Stimulated activated memory B cell treated with anti-CD40 and anti-IgM and Interleukin-4, amounts not matched to agents 10 μg/mL and 1 μg/mL and 100 μg/mL, for 72 hours (primary cell): ENCODE data around the gene ANO7.
"Not testable (repeated sequence)": the region's sequence is repeated elsewhere in the genome, so short reads cannot be mapped to it uniquely, and the experiment has no call there.

Source experiments
- ATAC-seq: fragments of 150-1000 bp; cut with Tn5 transposase; 2 replicates; pipeline ENCODE4 v1.10.0; 2021
- H3K27ac Mint-ChIP-seq: one replicate; pipeline ENCODE4 v1.8.0; 2022; ENCODE audit warnings: mild to moderate bottlenecking, mixed read lengths
- H3K27me3 Mint-ChIP-seq: one replicate; pipeline ENCODE4 v1.8.0; 2022; ENCODE audit warnings: mixed read lengths
- H3K36me3 Mint-ChIP-seq: one replicate; pipeline ENCODE4 v1.8.0; 2022; ENCODE audit warnings: mixed read lengths
- H3K4me1 Mint-ChIP-seq: one replicate; pipeline ENCODE4 v1.8.0; 2022; ENCODE audit warnings: mixed read lengths
- H3K4me3 Mint-ChIP-seq: one replicate; pipeline ENCODE4 v1.8.0; 2022; ENCODE audit warnings: mild to moderate bottlenecking, moderate library complexity, mixed read lengths
- H3K9me3 Mint-ChIP-seq: one replicate; pipeline ENCODE4 v1.8.0; 2022; ENCODE audit warnings: mixed read lengths

ANO7 gene

DNA sequence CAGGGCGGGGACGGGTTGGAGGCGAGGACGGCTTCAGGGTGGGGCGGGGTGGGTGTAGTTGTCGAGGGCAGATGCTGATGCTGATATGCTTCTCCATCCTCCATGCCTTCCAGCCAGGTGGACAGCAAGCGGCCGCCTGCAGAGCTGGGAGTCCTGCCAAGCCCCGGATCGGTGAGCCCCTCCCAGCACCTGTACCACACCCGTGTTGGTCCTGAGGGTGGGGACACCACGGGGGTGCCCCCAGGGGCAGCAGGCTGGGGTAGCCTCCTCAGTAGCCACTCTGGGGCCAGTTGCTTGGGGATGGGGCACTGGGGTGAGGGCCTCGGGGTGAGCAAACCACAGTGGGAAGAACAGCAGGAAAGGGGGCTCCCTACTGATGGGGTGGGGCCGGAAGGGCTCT, 2.6 kb downstream of the ANO7 start:
- no peak overlapping the region for H3K4me3 Mint-ChIP-seq
- no peaks in the 10 kb centered on the region for H3K9me3 Mint-ChIP-seq
- no peak overlapping the region for H3K27ac Mint-ChIP-seq
- H3K4me1 Mint-ChIP-seq: peaks cover 22% of the 10 kb centered on the region
- H3K27me3 Mint-ChIP-seq: peaks cover 11% of the 10 kb centered on the region
- no peaks in the 10 kb centered on the region for H3K36me3 Mint-ChIP-seq
- no peak for ATAC-seq

DNA sequence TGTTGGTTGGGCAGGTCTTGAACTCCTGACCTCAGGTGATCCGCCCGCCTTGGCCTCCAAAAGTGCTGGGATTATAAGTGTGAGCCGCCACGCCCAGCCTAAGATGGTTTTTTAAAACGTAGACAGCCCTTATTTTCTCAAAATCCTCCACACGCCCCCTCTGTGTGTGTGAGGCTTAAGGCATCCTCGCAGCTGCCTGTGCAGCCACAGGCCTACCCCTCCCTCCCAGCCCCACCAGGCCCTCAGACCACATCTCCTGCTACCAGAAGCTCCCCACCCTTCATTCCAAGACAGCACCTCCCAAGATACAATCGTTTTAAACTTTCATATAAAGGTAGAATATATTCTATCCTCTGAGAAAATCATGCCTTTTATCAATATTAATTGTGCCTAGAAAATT, 4.8 kb downstream of the ANO7 start:
- Mint-ChIP-seq H3K9me3 (no peaks in the 10 kb centered on the region), H3K4me1 (peaks cover 5% of the 10 kb centered on the region), H3K27me3 (no peaks in the 10 kb centered on the region), H3K4me3 (no peak overlapping the region), H3K27ac (no peak overlapping the region), H3K36me3 (no peaks in the 10 kb centered on the region)
- no peak for ATAC-seq

DNA sequence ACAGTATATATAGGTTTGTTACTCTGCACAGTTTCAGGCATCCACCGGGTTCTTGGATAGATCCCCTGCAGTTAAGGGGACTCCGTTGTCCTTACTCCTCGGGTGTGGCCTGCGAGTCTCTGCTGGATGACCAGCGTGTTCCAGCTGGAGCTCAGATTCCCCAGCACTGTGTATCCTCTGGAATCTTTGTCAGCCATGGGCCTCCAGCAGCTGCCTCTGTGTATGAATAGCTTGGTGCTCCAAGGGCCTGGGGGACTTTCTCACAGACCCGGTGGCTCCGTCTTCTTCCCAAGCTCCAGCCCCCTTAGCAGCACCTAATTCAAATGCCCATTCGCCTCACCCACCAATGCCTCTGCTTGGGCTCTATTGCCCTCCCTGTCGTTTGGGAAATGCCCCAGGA, 6.3 kb downstream of the ANO7 start:
- ATAC-seq: no peak
- Mint-ChIP-seq H3K36me3 (no peaks in the 10 kb centered on the region), H3K9me3 (no peaks in the 10 kb centered on the region)

DNA sequence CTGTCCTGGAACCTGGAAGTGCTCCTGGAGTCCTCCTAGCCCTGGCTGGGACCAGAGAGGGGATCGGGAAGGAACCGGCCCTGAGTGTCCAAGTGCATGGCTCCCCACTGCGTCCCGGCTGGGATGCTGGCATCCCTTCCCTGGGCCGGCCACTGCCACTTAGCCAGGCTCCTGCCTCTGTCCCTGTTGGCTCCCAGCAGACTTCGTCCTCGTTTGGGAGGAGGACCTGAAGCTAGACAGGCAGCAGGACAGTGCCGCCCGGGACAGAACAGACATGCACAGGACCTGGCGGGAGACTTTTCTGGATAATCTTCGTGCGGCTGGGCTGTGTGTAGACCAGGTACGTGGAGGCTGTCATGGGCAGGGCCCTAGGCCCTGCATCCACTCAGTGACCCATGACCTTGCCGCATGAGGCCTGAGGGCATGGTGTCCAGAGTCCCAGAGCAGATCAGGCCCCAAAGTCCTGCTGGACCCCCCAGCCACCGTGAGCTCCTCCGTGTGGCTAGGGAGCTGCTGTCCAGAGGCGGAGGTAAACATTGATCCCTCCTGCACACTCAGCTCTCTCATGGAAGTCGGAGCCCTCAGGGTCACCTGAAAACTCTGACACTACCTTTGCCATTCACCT, 7.1 kb downstream of the ANO7 start:
- ATAC-seq: peak; percentile 29
- H3K9me3 Mint-ChIP-seq: no peaks in the 10 kb centered on the region
- H3K4me1 Mint-ChIP-seq: no peaks in the 10 kb centered on the region
- H3K27ac Mint-ChIP-seq: no peak overlapping the region
- no peak overlapping the region for H3K4me3 Mint-ChIP-seq
- no peaks in the 10 kb centered on the region for H3K36me3 Mint-ChIP-seq
- H3K27me3 Mint-ChIP-seq: no peaks in the 10 kb centered on the region

More for the DNA sequence above, 6.3 kb downstream of the ANO7 start:
- H3K4me3 Mint-ChIP-seq: no peak overlapping the region
- no peaks in the 10 kb centered on the region for H3K4me1 Mint-ChIP-seq
- no peaks in the 10 kb centered on the region for H3K27me3 Mint-ChIP-seq
- no peak overlapping the region for H3K27ac Mint-ChIP-seq

DNA sequence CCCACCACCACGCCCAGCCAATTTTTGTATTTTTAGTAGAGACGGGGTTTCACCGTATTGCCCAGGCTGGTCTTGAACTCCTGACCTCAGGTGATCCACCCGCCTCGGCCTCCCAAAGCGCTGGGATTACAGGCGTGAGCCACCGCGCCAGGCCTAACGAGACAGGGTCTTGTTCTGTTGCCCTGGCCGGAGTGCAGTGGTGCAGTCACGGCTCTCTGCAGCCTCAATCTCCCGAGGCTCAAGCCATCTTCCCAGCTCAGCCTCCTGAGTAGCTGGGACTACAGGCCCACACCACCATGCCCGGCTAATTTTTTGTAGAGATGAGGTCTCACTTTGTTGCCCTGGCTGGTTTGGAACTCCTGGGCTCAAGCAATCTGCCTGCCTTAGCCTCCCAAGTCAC, 8.8 kb downstream of the ANO7 start:
- ATAC-seq, H3K4me3 Mint-ChIP-seq, H3K27me3 Mint-ChIP-seq, H3K27ac Mint-ChIP-seq, H3K4me1 Mint-ChIP-seq, H3K36me3 Mint-ChIP-seq, H3K9me3 Mint-ChIP-seq: not testable (repeated sequence)

DNA sequence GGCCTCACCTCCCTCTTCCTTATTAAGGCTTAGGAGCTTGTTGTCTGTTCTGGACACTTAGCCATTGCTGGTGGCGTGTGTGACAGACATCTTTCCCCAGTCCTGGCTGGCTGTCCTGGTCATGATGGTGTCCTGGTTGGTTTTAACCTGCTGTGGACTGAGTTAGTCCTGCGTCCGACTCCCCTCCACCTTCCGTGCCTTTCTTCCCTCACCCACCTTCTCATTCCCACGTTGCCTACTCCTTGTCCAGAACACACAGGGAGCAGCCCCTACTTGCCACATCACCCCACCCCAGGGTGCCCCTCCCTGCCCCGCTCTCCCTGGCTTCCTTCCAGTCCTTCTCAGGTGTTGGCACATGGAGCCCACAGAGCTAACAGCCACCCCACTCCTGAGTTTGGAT, 9.5 kb downstream of the ANO7 start:
- Mint-ChIP-seq H3K4me1 (no peaks in the 10 kb centered on the region), H3K36me3 (no peaks in the 10 kb centered on the region), H3K27me3 (no peaks in the 10 kb centered on the region), H3K9me3 (no peaks in the 10 kb centered on the region), H3K27ac (no peak overlapping the region), H3K4me3 (no peak overlapping the region)
- no peak for ATAC-seq

DNA sequence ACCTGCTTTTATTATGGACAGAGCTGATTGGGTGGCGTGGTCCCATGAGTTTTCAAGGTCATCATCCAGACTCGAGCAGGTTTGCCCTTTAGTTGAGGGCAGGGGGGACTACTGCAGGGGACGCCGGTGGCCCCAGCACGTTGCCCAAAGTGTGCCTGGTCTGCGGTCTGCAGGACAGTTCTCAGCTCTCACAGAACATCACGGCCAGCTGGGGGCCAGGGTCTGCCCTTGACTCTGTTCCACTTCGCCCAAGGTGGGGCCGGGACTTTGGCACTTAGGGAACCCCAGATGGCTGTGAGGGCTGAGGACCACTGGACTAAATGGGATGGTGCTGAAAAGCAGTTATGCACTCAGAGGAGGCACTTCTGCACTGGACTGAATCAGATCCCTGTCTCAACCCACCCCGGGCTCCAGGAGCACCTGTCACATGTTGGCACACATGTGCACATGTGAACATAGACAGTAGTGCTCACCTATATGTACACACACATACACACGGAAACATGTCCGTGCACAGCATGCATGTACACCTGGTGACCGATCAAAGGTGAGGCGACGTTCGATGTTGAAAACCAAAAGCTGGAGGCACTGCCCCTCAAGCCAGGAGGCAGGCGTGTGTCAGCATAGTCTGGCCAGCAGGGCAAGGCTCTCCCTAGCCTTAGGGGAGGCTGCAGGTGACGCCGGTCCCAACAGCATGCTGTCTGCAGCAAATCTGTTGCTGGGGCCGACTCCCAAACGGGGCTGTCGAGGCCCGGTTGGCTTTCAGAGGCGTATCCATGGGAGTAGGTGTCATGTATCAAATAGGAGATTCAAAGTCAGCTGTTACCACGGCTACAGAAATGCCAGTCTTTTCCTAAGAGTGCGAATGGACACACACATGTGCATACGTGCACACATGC, 10.2 kb downstream of the ANO7 start:
- H3K27me3 Mint-ChIP-seq: peaks cover under 1% of the 10 kb centered on the region
- no peaks in the 10 kb centered on the region for H3K9me3 Mint-ChIP-seq
- no peak for ATAC-seq
- H3K4me3 Mint-ChIP-seq: no peak overlapping the region
- no peak overlapping the region for H3K27ac Mint-ChIP-seq
- H3K36me3 Mint-ChIP-seq: no peaks in the 10 kb centered on the region
- no peaks in the 10 kb centered on the region for H3K4me1 Mint-ChIP-seq

DNA sequence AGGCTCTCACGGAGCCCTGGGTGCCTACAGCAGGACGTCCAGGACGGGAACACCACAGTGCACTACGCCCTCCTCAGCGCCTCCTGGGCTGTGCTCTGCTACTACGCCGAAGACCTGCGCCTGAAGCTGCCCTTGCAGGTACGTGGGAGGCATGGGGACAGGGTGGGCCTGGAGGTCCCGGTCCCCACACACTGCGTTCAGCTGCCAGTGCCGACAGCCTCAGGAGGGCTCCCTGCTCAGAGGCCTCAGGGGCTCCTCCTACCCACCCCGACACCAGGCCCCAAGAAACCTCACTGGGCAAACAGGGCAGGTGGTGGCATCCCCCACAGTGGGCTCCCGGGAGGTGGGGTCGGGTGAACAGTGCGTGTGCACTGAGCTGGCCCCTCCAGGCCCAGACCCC, 10.8 kb downstream of the ANO7 start:
- no peak for ATAC-seq
- Mint-ChIP-seq H3K36me3 (no peaks in the 10 kb centered on the region), H3K27ac (no peak overlapping the region), H3K27me3 (peaks cover 6% of the 10 kb centered on the region), H3K9me3 (no peaks in the 10 kb centered on the region), H3K4me3 (no peak overlapping the region), H3K4me1 (no peaks in the 10 kb centered on the region)

DNA sequence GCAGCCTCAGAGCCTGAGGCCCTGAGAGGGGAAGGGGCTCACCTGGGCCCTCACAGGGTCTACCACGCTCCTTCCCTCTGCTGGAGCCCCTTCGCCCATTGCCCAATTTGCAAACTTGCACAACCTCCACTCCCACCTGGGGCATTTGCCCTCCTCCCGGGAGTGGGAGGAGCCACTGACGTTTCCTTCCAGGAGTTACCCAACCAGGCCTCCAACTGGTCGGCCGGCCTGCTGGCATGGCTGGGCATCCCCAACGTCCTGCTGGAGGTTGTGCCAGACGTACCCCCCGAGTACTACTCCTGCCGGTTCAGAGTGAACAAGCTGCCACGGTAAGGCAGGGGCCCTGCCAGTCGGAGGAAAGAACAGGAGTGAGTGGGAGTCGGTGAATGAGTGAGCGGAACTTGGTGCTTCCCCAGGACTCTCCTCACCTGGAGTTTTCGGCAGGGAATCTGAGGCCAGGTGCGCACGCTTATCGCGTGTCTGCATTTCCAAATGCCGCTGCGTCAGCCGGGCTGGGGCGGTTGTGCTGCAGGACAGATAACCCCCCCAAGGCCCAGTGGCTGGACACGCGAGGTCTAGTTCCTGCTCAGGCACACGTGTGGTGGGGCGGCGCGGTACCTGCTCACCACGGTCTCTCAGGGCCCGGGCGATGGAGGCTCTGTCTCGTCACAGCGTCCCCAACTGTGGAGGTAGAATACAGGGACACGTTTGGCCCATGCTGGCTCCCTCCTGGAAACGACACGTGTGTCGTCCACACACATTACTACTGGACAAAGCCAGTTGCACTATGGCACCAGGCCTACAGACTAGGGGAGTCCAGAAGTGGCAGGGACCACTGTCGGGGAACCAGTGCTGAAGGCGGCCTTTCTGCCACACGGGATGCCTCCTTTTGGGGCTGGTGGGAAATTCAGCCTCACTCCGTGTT, 11.7 kb downstream of the ANO7 start:
- Mint-ChIP-seq H3K4me1 (no peaks in the 10 kb centered on the region), H3K9me3 (no peaks in the 10 kb centered on the region), H3K27ac (no peak overlapping the region), H3K4me3 (no peak overlapping the region), H3K27me3 (peaks cover 14% of the 10 kb centered on the region), H3K36me3 (no peaks in the 10 kb centered on the region)
- no peak for ATAC-seq

DNA sequence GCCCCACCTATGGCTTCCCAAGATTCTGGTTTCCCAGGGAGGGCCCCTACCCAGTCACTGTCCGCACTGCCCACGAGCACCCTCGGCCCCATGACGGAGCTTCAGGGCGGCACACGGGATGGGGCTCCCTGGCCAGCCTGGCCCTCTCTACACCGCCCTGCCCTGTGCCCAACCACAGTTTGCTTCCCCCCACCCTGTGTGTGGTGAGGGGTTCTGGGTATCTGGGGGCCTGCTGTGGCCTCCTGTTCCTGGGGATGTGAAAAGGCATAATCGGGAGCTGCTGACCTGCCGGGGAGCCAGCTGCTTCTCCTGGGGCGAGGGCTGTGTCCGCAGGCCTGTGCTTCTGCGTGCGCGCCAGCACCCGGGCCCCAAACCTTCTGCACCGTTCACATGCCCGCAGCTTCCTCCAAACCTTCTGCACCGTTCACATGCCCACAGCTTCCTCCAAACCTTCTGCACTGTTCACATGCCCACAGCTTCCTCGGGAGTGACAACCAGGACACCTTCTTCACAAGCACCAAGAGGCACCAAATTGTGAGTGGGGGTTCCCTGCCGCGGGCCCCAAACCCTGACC, 12.4 kb downstream of the ANO7 start:
- Mint-ChIP-seq H3K36me3 (no peaks in the 10 kb centered on the region), H3K4me1 (no peaks in the 10 kb centered on the region), H3K27ac (no peak overlapping the region), H3K27me3 (peaks cover 15% of the 10 kb centered on the region), H3K9me3 (no peaks in the 10 kb centered on the region), H3K4me3 (no peak overlapping the region)
- no peak for ATAC-seq

DNA sequence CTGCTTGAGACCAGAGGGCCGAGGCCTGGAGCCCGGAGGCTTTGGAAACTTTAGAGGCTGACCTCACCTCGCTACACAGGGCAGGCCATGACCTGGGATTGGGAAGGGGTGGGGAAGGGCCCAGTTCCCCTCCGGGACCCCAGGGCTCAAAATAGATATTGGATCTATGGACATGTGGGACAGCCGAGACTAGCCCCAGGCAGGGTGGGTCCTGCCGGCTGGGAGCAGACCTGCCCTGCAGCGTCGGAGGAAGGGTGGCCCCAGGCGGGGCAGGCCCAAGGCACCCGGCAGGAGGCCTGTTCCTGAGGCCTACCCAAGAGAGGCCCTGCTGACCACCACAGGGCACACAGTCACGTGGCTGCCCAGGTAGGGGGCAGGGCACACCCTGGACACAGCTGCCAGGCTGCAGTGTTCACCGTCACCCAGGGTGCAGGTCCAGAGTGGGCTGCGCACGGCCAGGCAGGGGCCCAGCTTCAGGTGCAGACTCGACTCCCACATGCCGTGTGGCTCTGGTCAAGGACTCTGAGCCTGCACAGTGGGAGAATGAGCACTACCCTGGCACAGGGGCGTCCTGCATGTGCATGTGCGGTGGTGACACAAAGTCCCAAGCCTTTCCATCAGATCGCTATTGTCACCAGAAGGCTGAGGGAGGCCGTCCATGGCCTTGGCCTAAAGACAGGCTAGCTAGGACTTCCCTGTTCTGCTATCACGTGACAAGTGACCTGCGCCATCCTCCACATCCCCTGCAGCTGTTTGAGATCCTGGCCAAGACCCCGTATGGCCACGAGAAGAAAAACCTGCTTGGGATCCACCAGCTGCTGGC, 13.2 kb downstream of the ANO7 start:
- no peaks in the 10 kb centered on the region for H3K36me3 Mint-ChIP-seq
- ATAC-seq: no peak
- H3K4me3 Mint-ChIP-seq: no peak overlapping the region
- H3K4me1 Mint-ChIP-seq: no peaks in the 10 kb centered on the region
- no peak overlapping the region for H3K27ac Mint-ChIP-seq
- peaks cover 15% of the 10 kb centered on the region for H3K27me3 Mint-ChIP-seq
- H3K9me3 Mint-ChIP-seq: no peaks in the 10 kb centered on the region

DNA sequence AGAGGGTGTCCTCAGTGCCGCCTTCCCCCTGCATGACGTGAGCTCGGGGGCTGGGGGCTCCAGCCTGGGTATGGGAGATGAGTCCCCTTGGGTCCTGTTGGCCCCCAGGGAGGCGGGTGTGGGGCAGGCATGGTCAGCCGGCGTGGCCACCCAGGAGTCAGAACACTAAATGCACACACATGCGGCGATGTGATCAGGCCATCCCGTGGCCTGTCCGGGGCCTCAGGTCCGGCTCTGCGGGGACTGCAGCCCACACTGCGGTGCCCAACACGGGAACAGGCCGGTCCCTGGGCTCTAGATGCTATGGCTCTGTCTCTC, 13.8 kb downstream of the ANO7 start:
- no peaks in the 10 kb centered on the region for H3K36me3 Mint-ChIP-seq
- H3K4me3 Mint-ChIP-seq: no peak overlapping the region
- H3K27ac Mint-ChIP-seq: no peak overlapping the region

DNA sequence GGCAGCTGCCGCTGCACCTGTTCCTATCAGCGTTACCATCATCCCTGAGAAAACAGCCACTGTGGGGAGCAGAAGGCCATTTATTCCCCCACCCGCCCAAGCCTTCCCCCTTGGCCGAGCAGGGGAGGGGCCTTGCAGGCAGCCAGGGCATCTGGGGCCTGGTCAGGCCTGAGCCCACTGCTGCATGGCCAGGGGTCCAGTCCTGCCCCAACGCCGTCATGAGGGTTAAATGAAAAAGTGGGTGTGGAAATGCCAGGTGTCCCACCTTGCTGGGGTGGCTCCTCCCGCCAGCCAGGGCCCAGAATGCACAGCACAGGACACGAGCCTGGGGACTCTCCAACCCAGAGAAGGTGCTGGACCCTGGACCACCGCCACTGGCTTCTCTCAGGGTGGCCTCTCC, 14.2 kb downstream of the ANO7 start:
- ATAC-seq: no peak
- Mint-ChIP-seq H3K4me1 (no peaks in the 10 kb centered on the region), H3K27me3 (peaks cover 15% of the 10 kb centered on the region), H3K27ac (no peak overlapping the region), H3K9me3 (no peaks in the 10 kb centered on the region), H3K36me3 (no peaks in the 10 kb centered on the region), H3K4me3 (no peak overlapping the region)

More for the DNA sequence above, 13.8 kb downstream of the ANO7 start:
- Mint-ChIP-seq H3K9me3 (no peaks in the 10 kb centered on the region), H3K27me3 (peaks cover 15% of the 10 kb centered on the region), H3K4me1 (no peaks in the 10 kb centered on the region)
- no peak for ATAC-seq

DNA sequence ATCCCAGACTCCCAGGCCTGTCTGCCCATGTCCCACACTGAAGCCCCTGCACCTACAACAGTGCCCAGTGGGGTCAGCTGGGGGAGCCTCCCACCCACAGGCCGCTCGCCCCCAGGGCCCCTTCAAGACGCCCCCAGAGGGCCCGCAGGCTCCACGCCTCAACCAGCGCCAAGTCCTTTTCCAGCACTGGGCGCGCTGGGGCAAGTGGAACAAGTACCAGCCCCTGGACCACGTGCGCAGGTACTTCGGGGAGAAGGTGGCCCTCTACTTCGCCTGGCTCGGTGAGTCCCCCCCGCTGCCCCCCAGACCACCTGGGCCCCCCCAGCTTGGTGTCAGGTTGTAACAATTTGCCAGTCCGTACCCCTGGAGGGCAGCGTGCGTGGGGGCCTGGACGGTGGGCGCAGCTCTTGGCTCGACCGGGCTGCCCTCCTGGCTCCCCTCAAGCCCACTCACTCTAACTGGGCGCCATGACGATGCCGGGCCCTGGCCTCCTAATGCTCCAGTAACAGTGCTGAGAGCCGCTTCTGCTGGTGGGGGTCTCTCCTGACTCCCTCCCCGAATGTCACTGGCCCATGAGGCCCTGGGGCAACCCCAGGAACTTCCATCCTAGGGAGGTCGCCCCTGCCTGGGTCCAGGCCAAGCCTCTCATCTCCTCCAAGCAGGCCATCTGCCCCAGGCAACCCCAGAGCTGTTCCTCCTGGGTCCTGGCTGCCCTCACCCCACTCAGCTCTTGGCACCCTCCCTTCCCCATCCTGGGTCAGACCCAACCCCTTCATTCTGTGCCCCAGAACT, 14.9 kb downstream of the ANO7 start:
- H3K36me3 Mint-ChIP-seq: no peaks in the 10 kb centered on the region
- H3K27ac Mint-ChIP-seq: no peak overlapping the region

More for the DNA sequence above, 14.9 kb downstream of the ANO7 start:
- H3K4me3 Mint-ChIP-seq: no peak overlapping the region
- peak; percentile 14 for ATAC-seq
- no peaks in the 10 kb centered on the region for H3K9me3 Mint-ChIP-seq
- H3K4me1 Mint-ChIP-seq: no peaks in the 10 kb centered on the region
- H3K27me3 Mint-ChIP-seq: peaks cover 15% of the 10 kb centered on the region
